Right ventricle myocardium inferior (tissue), 1 donor: ENCODE data around the gene SMYD3. TPM values are rescaled to one million over a fixed set of nuclear protein-coding genes. Genes with fewer than 3 reads are reported as not detected.
A peak's percentile ranks its signal among the peaks of the same experiment; 100 is the strongest.

Experiments used
- ATAC-seq: fragments of 200-7000 bp; cut with Tn5 transposase; one replicate; pipeline ENCODE4 v1.9.1; 2020; ENCODE audit warnings: mild to moderate bottlenecking, moderate library complexity
- DNase-seq: peaks from one replicate; pipeline ENCODE4 v3.0.0; 2021; ENCODE audit errors: missing footprints
- intact Hi-C: fragments of 100-400 bp; cut with DNase I; formaldehyde crosslinking; loops from one replicate; pipeline ENCODE4 v1.11.0; 2022
- total RNA-seq: library from RNA; stranded (reverse); fragmentation: NEBNext Ultra II Directional; extraction: Animal tissue kit (Norgen Biotek cat#: 25700); gene quantifications from one replicate; pipeline ENCODE4 v1.2.1, GENCODE V29; 2021
- donor health status: DM: no; HTN: yes; CAD: no; lungs with severe emphysema.

The SMYD3 gene
- total RNA-seq, 1 donor from 2014 or later: 8.8 TPM

DNA sequence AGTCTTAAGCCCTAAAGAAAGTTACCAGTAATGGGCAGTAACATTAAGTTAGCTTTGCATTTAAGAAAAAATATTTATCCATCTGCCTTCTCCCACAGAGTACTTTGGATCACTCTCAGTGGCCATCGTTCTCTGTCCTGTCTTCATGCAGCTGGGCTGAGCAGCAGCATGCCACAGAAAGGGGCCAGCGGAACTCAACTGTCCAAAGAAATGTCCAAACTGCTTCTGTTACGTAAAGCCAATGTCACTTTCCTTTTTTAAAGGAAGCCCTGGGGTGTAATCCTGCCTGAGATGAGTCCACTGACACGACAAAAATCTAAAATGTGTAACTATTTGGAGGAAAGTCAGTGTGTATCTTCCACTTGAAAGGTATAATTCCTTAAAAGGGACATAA is 291.6 kb downstream of the SMYD3 start:
- ATAC-seq (no peak), DNase-seq (no peak)
- intact Hi-C loops: no loop called here

DNA sequence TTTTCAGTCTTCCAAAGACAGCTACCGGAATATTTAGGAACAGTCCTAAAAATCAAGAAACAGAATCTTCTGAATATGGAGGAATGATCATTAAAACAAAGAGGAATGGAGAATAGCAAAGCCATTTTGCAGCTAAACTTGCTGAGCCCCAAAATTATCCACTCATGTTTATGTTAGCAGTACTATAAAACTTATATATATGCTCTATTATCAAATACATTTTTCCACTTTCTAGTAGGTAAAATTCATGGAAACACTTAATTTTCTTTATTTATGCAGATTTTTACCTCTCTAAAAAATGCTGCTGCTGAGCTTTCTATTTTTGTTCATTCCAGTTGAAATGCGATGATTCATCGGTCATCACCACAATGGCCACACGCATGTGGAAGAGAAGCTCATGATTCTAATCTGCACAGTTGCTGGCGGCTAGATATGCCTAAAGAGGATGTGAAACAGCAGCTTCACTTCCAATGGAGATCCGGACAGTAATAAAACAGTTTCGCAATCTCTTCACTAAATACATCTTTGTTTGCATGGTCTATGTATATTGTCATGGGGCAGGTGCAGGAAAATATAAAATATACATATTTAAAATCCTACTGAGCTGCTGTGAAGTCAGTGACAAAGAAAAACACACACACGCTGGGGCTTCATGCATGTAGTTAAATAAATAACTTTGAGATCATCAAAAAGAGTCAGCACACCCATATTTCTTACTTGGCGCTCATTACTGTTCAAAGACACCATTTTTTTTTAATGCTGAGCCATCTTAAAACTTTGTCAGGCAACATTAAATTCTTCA is 292.2 kb downstream of the SMYD3 start:
- intact Hi-C loops: no loop called here
- DNase-seq: no peak
- ATAC-seq: peak; percentile 57

- no peak for ATAC-seq
- no peak for DNase-seq
- intact Hi-C loops: no loop called here
These were observed 293.1 kb downstream of the SMYD3 start for GRCh38 chr1:246213947-246214346.

DNA sequence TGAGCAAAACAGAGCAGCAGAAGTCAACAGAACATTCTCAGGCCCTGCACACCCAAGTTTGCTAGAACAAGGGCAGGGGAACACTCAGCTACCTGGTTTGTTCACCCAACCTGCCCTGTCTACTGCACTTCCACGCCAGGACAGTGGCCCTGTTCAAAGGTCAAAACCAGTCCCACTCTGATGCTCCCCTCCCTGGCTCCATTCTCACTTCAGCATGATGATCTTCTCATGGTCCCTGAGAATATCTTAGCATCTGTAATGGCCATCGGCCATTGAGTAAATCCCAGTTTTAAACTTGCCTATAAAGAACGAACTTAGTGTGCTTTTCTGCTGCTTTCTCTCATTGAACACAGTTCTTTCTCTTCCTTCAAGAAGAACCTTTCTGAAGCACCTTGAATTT is 293.6 kb downstream of the SMYD3 start:
- intact Hi-C loops: no loop called here
- DNase-seq (no peak), ATAC-seq (no peak)

DNA sequence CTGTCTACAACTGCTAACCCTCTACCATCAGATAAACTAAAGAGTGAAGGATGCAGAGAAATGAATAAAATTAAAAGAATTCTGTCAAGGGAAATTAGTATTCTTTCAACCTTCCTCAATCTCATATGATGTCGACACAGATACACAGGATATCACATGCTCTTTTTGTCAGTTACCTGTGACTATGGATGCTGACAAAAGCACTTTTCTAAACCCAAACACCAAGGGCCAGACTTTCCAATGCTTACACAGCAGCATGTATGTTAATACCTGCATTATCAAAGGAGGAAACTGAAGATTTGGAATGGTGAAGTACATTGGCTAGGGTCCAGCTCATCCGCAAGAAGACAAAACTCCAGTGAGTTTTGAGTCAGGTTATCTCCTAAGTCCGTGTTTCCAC is 294.0 kb downstream of the SMYD3 start:
- intact Hi-C loops: no loop called here
- ATAC-seq: no peak
- no peak for DNase-seq

- intact Hi-C loops: no loop called here
- DNase-seq (no peak), ATAC-seq (no peak)
These were observed 295.1 kb downstream of the SMYD3 start for GRCh38 chr1:246212013-246212412.

GRCh38 chr1:246210756-246211155 is 296.3 kb downstream of the SMYD3 start:
- DNase-seq (no peak), ATAC-seq (no peak)
- intact Hi-C loops: no loop called here

- DNase-seq: no peak
- ATAC-seq: no peak
- intact Hi-C loops: no loop called here
These were observed 299.0 kb downstream of the SMYD3 start for GRCh38 chr1:246208105-246208504.

GRCh38 chr1:246203180-246203579 is 303.9 kb downstream of the SMYD3 start:
- intact Hi-C loops: no loop called here
- no peak for ATAC-seq
- no peak for DNase-seq

- intact Hi-C loops: no loop called here
- no peak for DNase-seq
- no peak for ATAC-seq
These were observed 306.3 kb downstream of the SMYD3 start for GRCh38 chr1:246200738-246201137.

- DNase-seq (no peak), ATAC-seq (no peak)
- intact Hi-C loops: no loop called here
These were observed 306.9 kb downstream of the SMYD3 start for GRCh38 chr1:246200225-246200624.

GRCh38 chr1:246199086-246199645 is 307.9 kb downstream of the SMYD3 start:
- no peak for ATAC-seq
- no peak for DNase-seq
- intact Hi-C loops: no loop called here

GRCh38 chr1:246198115-246198816 is 308.8 kb downstream of the SMYD3 start:
- intact Hi-C loops: no loop called here
- ATAC-seq (no peak), DNase-seq (no peak)

DNA sequence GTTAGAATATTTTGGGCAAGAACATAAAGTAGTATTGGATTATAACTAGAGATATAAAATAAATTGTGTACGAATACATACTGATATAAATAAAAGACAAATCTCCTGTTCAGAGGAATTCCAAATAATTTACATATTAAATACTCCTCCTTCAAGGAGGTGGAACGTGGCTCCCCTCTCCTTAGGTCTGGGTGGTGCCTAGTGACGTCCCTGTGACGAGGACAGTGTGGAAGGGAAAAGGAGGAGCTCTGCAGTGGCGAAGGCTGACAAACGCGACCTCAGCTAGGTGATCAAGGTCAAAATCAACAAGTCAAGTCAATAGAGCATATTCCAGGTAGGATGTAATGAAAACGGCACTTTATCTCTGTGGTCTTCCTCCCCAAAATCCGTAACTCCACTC is 310.0 kb downstream of the SMYD3 start:
- ATAC-seq (no peak), DNase-seq (no peak)
- intact Hi-C loops: no loop called here

GRCh38 chr1:246195296-246195695 is 311.8 kb downstream of the SMYD3 start:
- intact Hi-C loops: no loop called here
- no peak for ATAC-seq

DNA sequence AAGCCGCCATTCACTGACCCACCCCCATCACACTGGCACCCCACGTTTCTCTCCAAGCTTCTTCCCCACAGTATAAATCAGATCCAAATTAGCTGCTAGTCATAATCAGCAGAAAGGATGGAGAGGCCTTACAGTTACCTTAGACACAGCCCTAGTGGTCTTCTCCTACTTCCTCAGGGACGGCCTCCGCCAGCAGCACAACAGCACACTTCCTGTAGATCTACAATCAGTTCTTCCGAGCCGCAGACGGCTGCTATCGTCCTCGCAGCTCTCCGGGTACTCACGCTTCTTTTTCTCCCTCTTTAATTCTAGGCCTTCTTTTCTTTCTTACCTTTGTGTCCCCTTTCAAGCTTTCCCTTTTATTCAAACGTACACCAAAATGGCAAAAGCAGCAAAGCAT is 313.5 kb downstream of the SMYD3 start:
- intact Hi-C loops: no loop called here
- ATAC-seq (no peak), DNase-seq (no peak)

More at GRCh38 chr1:246195296-246195695, 311.8 kb downstream of the SMYD3 start:
- no peak for DNase-seq

DNA sequence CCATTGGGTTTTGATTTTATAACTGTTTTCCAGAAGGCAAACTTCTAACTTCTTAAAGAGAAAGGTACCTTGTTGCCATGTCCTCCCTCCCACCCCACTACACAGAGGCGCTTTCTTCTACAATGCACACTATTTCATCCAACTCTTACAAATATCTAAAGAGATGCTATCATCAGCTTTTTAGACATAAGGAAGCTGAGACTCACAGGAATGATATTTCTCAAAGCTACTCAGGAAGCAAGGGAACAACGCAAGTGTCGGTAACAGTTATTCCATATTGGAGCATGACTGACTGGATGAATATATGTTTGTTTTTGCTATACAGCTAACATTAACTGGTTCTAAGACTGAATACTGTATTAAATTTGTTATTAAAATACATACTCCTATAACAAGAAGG is 318.0 kb downstream of the SMYD3 start:
- no peak for ATAC-seq

GRCh38 chr1:246187834-246188372 is 319.2 kb downstream of the SMYD3 start:
- no peak for DNase-seq
- ATAC-seq: no peak
- intact Hi-C loops: no loop called here

More for the DNA sequence above, 318.0 kb downstream of the SMYD3 start:
- intact Hi-C loops: no loop called here
- no peak for DNase-seq

GRCh38 chr1:246184503-246184902 is 322.6 kb downstream of the SMYD3 start:
- no peak for ATAC-seq
- DNase-seq: no peak
- intact Hi-C loops: no loop called here
